GM12801 (cell line): ENCODE measurements around the gene EIF3D.

Source experiments
- CTCF ChIP-seq: IDR thresholded peaks from one replicate; pipeline ENCODE4 v1.5.1; 2011; ENCODE audit warnings: control low read depth; ENCODE audit not compliant: insufficient read length; ENCODE audit errors: extremely low read depth

Gene EIF3D

GRCh38 chr22:36461665-36462649 lies 67.0 kb downstream of the EIF3D start:
- TF ChIP-seq CTCF: no peak
